Endodermal cell (in vitro differentiated cells): ENCODE data around the gene ZNF575. TPM values are rescaled to one million over a fixed set of nuclear protein-coding genes. Genes with fewer than 3 reads are reported as not detected.

Experiments used
- DNase-seq: peaks from one replicate; pipeline ENCODE4 v3.0.0-alpha.2; 2017
- H3K27ac ChIP-seq: 2 replicates; pipeline ENCODE4 v1.5.1; 2013; ENCODE audit warnings: mild to moderate bottlenecking, low read depth, low read length, moderate library complexity
- H3K27me3 ChIP-seq: 2 replicates; pipeline ENCODE4 v1.6.1; 2013; ENCODE audit warnings: mild to moderate bottlenecking, low read length, moderate library complexity; ENCODE audit not compliant: insufficient read depth, control insufficient read depth, poor library complexity, severe bottlenecking
- H3K36me3 ChIP-seq: 2 replicates; pipeline ENCODE4 v1.7.0; 2013; ENCODE audit warnings: mild to moderate bottlenecking, low read length, moderate library complexity; ENCODE audit not compliant: control insufficient read depth, insufficient read depth
- H3K4me1 ChIP-seq: one replicate; pipeline ENCODE4 v1.7.0; 2013; ENCODE audit warnings: low read length; ENCODE audit not compliant: control insufficient read depth, insufficient read depth
- H3K4me3 ChIP-seq: 2 replicates; pipeline ENCODE4 v1.5.1; 2013; ENCODE audit warnings: mild to moderate bottlenecking, low read length, moderate library complexity
- H3K9ac ChIP-seq: 2 replicates; pipeline ENCODE4 v1.6.1; 2013; ENCODE audit warnings: mild to moderate bottlenecking, low read length, moderate library complexity; ENCODE audit not compliant: poor library complexity, severe bottlenecking; ENCODE audit errors: extremely low read depth
- H3K9me3 ChIP-seq: 2 replicates; pipeline ENCODE4 v1.6.1; 2013; ENCODE audit warnings: mild to moderate bottlenecking, low read length, moderate library complexity; ENCODE audit not compliant: control insufficient read depth
- H3K27ac Mint-ChIP-seq: 2 replicates; pipeline ENCODE4 v1.8.0; 2020; ENCODE audit warnings: mixed read lengths
- H3K27me3 Mint-ChIP-seq: 2 replicates; pipeline ENCODE4 v1.8.0; 2021; ENCODE audit warnings: mild to moderate bottlenecking, mixed read lengths; ENCODE audit not compliant: insufficient read depth
- H3K36me3 Mint-ChIP-seq: 2 replicates; pipeline ENCODE4 v1.8.0; 2020; ENCODE audit warnings: low read depth, mixed read lengths
- H3K4me1 Mint-ChIP-seq: 2 replicates; pipeline ENCODE4 v1.8.0; 2020; ENCODE audit warnings: mixed read lengths
- H3K4me3 Mint-ChIP-seq: 2 replicates; pipeline ENCODE4 v1.8.0; 2020; ENCODE audit warnings: mild to moderate bottlenecking, moderate library complexity, mixed read lengths
- H3K9me3 Mint-ChIP-seq: 2 replicates; pipeline ENCODE4 v1.8.0; 2020; ENCODE audit warnings: mild to moderate bottlenecking, mixed read lengths
- WGBS, 2 experiments: methylation state at CpG; one replicate each; pipeline versions ENCODE4 v1.1.5 to v1.1.7; 2013; ENCODE audit warnings: missing lambda C conversion rate in 2 of 2, mixed read lengths in 1 of 2; ENCODE audit not compliant: insufficient coverage in 1 of 2, insufficient read length in 1 of 2; 5-methylcytosine and 5-hydroxymethylcytosine counted together
- total RNA-seq, 2 donors: library from RNA; stranded (reverse); fragmentation: NEBNext Ultra II Directional in 1 of 2; extraction: Animal tissue kit (Norgen Biotek cat#: 25700) in 1 of 2; gene quantifications; 2 replicates in 1 of 2; 3 replicates in 1 of 2; pipeline ENCODE4 v1.2.1, GENCODE V29; 2021
- TF ChIP-seq, protein P1 (sequence below): fragments of 200-600 bp; sonication (generic); conservative IDR thresholded peaks from 2 replicates; pipeline ENCODE4 v1.5.0; 2021; ENCODE audit warnings: antibody characterized with exemption, mild to moderate bottlenecking

The ZNF575 gene
- total RNA-seq, 2 donors from 2014 or later: 0.22 TPM

GRCh38 chr19:43540381-43540780 is 7.4 kb downstream of the ZNF575 start:
- Histone ChIP-seq H3K36me3 (peaks cover 69% of the 10 kb centered on the region), H3K27me3 (no peaks in the 10 kb centered on the region), H3K9ac (no peak overlapping the region), H3K27ac (no peak overlapping the region), H3K9me3 (peaks cover 15% of the 10 kb centered on the region), H3K4me3 (no peak overlapping the region), H3K4me1 (no peaks in the 10 kb centered on the region)
- TF ChIP-seq, protein P1, sequence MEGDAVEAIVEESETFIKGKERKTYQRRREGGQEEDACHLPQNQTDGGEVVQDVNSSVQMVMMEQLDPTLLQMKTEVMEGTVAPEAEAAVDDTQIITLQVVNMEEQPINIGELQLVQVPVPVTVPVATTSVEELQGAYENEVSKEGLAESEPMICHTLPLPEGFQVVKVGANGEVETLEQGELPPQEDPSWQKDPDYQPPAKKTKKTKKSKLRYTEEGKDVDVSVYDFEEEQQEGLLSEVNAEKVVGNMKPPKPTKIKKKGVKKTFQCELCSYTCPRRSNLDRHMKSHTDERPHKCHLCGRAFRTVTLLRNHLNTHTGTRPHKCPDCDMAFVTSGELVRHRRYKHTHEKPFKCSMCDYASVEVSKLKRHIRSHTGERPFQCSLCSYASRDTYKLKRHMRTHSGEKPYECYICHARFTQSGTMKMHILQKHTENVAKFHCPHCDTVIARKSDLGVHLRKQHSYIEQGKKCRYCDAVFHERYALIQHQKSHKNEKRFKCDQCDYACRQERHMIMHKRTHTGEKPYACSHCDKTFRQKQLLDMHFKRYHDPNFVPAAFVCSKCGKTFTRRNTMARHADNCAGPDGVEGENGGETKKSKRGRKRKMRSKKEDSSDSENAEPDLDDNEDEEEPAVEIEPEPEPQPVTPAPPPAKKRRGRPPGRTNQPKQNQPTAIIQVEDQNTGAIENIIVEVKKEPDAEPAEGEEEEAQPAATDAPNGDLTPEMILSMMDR: no peak
- WGBS, 2 experiments: 60 to 67% methylated on average over 3 of the region's 3 CpGs
- no peak overlapping the region for H3K4me3 Mint-ChIP-seq
- H3K36me3 Mint-ChIP-seq: peaks cover 83% of the 10 kb centered on the region
- peaks cover under 1% of the 10 kb centered on the region for H3K4me1 Mint-ChIP-seq
- H3K9me3 Mint-ChIP-seq: peaks cover 22% of the 10 kb centered on the region
- peaks cover under 1% of the 10 kb centered on the region for H3K27me3 Mint-ChIP-seq
- no peak overlapping the region for H3K27ac Mint-ChIP-seq
- no peak for DNase-seq

GRCh38 chr19:43541920-43542650 is 9.1 kb downstream of the ZNF575 start:
- Mint-ChIP-seq H3K36me3 (peaks cover 84% of the 10 kb centered on the region), H3K4me3 (no peak overlapping the region), H3K9me3 (peaks cover 22% of the 10 kb centered on the region), H3K27me3 (no peaks in the 10 kb centered on the region), H3K27ac (no peak overlapping the region), H3K4me1 (no peaks in the 10 kb centered on the region)
- no peaks in the 10 kb centered on the region for H3K27me3 ChIP-seq
- H3K27ac ChIP-seq: no peak overlapping the region
- no peaks in the 10 kb centered on the region for H3K4me1 ChIP-seq
- WGBS, 2 experiments: 78 to 98% methylated on average over 2 to 5 of the region's 5 CpGs
- DNase-seq: no peak
- peaks cover 15% of the 10 kb centered on the region for H3K9me3 ChIP-seq
- peaks cover 71% of the 10 kb centered on the region for H3K36me3 ChIP-seq
- TF ChIP-seq, protein P1: no peak
- no peak overlapping the region for H3K4me3 ChIP-seq
- H3K9ac ChIP-seq: no peak overlapping the region

DNA sequence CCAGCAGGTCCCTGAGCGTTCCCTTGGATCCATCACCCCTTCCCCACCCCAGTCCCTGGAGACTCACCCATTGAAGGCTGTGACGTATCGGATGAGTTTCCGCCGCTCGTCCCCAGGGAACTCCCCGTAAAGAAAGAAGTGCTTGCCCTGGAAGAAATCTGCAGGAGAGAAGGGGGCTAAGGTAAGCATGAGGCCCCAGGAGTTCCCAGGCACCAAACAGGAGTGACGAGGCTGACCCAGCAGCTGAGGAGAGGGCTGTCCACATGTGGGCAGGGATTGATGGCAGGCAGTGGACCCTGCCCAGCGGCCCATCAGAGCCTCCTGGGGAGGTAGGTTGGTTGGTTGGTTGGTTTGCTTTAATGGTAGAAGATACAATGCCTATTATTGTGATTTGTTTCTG is 11.1 kb downstream of the ZNF575 start:
- Histone ChIP-seq H3K9me3 (peaks cover 5% of the 10 kb centered on the region), H3K9ac (no peak overlapping the region), H3K27me3 (no peaks in the 10 kb centered on the region), H3K36me3 (peaks cover 52% of the 10 kb centered on the region), H3K27ac (no peak overlapping the region), H3K4me1 (no peaks in the 10 kb centered on the region), H3K4me3 (no peak overlapping the region)
- TF ChIP-seq, protein P1: no peak
- peaks cover 14% of the 10 kb centered on the region for H3K9me3 Mint-ChIP-seq
- 92 to 96% methylated on average over 5 to 9 of the region's 9 CpGs for WGBS, 2 experiments
- H3K27me3 Mint-ChIP-seq: no peaks in the 10 kb centered on the region
- H3K4me3 Mint-ChIP-seq: no peak overlapping the region
- no peaks in the 10 kb centered on the region for H3K4me1 Mint-ChIP-seq
- H3K27ac Mint-ChIP-seq: no peak overlapping the region
- DNase-seq: no peak
- peaks cover 83% of the 10 kb centered on the region for H3K36me3 Mint-ChIP-seq
